ENCODE data around the gene HOXB5.

Gene HOXB5

DNA sequence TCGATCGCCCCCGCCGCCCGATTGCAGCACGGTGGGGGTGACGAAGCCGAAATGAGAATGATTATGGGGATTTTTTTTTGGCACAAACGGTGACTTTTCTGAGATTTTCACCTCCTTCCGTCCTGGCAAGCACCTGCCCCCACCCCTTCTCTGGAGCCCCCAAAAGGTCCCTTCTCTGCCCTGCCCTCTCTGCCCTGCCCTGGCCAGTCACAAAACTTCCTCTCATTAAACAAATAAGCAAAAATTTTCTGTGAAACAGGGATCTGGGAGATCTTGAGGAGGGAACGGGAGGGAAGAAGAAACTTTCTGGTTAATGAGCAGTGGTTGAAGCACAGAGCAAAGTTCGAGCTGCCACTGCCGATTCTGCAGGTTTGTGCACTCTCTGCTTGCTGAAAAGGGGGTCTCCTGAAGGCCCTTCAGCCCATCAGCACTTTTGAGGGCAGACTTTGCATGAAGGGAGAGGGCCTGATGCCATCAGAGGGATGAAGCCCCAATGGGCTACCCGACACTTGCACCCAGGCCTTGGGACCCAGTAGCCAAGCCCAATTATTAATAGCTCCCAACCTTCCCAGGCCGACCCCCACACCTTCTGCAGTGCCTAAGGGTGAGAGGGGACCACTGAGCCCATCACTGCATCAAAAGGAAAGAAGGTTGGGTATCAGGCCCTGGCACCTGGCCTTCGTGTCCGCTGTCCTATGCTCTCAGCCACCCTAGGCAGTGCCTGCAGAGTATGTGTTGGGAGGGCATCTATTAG lies 22.6 kb upstream of the HOXB5 start:
- no peak for DNase-seq

- no peak for DNase-seq
Observed at GRCh38 chr17:48615047-48615962, 21.7 kb upstream of the HOXB5 start, which contains the start of gene HOXB8. Gene HOXB8 (minus strand): TSS chr17:48615292. CDS start chr17:48614704, 588 bp downstream.

DNA sequence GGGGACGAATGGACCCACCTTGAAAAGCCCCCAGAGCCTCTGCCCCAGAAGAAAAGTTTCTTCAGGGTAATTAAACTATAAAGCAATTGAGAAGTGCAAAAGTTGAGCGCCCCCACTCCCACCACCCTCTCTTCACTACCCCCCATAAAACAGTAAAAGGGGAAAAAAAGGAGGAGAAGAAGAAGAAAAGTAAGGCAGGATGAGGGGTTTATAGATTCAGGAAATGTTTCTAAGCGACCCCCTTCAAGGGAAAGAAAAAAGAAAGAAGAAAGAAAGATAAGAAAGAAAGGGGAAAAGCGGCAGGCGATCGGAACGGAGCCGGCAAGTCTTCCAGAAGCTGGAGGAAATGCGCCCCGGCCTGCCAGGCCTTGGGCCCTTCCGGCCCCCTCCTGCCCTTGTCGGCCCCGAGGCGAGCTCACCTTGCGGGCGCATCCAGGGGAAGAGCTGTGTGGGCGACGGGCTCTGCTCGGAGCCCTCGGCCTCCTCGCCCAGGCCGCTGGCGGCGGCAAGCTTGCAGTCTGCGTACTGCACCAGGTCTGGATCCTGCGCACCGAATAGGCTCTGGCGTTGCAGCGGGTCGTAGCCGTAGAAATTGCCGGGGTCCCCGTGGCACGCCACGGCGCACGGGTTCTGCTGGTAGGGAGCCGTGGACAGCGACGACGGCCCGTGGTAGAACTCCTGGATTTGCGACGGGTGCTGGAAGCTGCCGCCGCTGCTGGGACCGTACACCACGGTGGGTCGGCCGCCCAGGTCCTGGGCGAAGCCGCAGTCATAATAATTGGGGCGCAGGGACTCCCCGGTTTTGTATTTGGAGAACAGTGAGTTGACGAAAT lies 20.5 kb upstream of the HOXB5 start:
- no peak for DNase-seq

DNA sequence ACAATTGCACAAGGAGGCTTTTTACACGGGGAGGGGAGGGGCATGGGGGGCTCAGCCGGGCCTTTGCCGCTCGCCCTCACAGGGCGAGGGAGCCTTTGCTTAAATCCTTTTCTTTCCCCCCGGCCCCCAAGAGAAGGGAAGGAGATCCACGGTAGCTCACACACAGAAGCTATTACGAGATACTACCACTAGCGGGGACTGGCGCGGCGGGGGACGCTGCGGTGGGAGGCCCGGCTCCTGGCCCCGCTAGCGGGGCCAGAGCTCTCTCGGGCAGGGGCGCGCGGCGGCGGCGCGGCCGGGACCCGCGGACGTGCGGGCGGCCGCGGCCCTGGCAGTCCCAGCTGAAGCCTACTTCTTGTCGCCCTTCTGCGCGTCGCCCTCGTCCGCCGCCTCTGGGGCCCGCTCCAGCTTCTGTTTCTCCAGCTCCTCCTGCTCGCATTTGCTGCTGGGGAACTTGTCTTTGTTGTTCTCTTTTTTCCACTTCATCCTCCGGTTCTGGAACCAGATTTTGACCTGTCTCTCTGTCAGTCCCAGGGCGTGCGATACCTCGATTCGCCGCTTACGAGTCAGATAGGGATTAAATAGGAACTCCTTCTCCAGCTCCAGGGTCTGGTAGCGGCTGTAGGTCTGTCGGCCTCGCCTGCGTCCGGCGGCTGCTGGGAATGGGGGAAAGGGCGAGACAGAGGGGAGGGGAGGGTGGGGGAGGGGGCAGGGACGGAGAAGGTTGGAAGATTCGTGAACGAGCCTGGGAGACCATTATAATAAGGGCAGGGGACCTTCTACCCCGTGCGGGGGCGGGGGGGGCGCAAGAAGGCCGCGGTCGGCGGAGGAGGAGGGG lies 19.5 kb upstream of the HOXB5 start:
- DNase-seq, result peak; percentile 22

DNA sequence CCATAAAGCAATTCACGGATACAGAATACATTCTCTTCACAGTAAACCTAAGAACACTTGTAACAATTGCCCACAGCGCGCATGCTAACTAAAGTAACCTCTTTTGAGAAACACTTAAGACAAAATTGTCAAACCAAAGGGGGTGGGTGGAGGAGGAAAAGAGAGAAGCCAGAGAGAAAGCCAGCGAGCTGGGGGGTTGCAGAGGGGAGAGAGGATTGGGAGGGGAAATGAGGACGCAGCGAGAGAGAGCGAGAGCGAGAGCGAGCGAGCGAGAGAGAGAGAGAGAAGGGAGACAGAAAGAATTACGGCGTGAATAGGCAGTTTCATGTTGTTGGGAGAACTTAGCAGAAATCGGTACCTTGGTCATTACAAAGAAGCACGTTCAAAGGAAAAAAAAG lies 18.9 kb upstream of the HOXB5 start:
- DNase-seq, result peak; percentile 23

- peak; percentile 44 for DNase-seq
Observed at GRCh38 chr17:48611681-48612455, 18.3 kb upstream of the HOXB5 start.

- no peak for DNase-seq
Observed at GRCh38 chr17:48611213-48611612, 17.6 kb upstream of the HOXB5 start.

GRCh38 chr17:48610282-48611211 lies 17.0 kb upstream of the HOXB5 start, which contains the start of gene HOXB7:
Gene HOXB7 (minus strand): TSS chr17:48611017. CDS start chr17:48610918, 99 bp downstream.
- peak; percentile 59 for DNase-seq

DNA sequence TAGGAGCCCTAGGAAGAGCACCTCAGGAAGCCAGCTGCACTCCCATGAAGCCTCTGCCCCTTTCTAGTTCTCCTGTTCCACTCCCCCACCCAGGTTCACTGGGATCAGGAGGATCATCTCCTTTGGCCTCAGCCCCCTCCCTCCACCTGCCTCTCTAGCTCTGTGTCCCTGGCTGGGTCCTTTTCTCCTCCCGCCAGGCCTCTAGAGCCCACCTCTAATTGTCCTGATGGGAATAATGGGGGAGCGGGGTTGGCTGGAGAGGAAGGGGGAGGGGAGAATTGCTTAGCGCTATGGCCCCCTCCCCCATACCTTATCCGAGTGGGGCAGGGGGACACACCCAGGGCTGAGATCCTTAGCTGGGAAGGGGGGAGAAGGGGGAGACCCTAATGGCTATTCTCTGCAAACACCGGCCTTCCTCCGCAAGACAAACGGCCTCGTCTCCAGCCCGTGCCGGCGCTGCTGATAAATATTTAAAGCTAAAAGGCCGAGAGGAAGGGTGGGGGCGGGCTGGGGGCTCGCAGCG lies 16.2 kb upstream of the HOXB5 start:
- no peak for DNase-seq

GRCh38 chr17:48609033-48609432 lies 15.5 kb upstream of the HOXB5 start:
- no peak for DNase-seq

DNA sequence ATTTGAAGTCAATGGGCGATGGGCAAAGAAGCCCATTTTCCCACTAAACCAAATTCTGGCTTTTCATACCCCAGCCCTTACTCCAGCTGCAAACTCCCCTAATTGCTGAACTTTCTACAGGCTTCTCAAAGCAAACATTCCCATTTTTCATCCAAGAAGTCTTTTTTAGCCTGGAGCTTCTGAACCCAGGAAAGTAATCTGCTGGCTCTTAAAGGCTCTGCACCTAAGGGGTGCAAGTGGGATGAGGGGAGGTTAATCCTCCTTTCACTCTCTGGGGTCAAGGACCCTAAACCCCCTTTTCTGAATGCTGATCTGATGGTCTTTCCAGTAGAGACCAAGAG lies 14.9 kb upstream of the HOXB5 start:
- no peak for DNase-seq

GRCh38 chr17:48606892-48607614 lies 13.5 kb upstream of the HOXB5 start:
- DNase-seq, result no peak

GRCh38 chr17:48605991-48606891 lies 12.7 kb upstream of the HOXB5 start:
- no peak for DNase-seq

GRCh38 chr17:48605409-48605919 lies 11.9 kb upstream of the HOXB5 start:
- DNase-seq, result no peak

DNA sequence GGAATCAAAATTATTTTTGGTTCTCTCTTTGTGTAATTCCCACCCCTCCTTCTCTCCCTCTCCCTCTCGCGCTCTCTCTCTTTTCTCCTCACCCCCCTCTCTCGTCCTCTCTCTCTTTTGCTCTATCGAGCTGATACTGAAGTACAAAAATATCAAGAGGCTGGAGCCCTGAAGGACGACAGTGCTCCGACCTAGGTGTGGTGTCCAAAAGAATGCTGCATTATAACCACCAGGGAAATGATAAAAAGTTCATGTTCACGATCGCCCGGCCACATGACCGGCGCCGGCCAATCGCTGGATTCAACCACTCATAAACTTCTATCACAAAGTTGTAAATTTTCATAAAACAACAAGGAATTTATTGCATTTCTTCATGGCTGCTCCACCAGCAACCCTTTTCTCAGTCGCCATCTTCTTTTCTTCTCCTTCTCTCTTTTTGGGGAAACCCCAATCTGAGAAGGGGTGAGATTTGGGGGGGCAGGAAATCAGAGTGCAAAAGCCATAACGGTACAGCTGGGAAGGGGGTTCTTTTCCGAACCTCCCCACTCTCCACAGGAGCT lies 11.3 kb upstream of the HOXB5 start, which contains the start of gene HOXB6:
Gene HOXB6 (minus strand): TSS at position 217 of the 560 bp plus-strand sequence. CDS start 6,836 bp downstream, outside the sequence.
- no peak for DNase-seq

- DNase-seq, result no peak
Observed at GRCh38 chr17:48603959-48604769, 10.6 kb upstream of the HOXB5 start.
